GM18498 (cell line): ENCODE results near the gene CAP1.

Experiments used
- ATAC-seq: cut with Tn5 transposase; IDR thresholded peaks from one replicate; pipeline ENCODE4 v1.9.1; 2021; ENCODE audit warnings: mild to moderate bottlenecking, moderate library complexity; ENCODE audit not compliant: unreplicated experiment

CAP1 gene

GRCh38 chr1:40094466-40095110 lies 54.1 kb downstream of the CAP1 start:
- ATAC-seq: no peak

GRCh38 chr1:40095806-40096205 lies 55.3 kb downstream of the CAP1 start:
- no peak for ATAC-seq

GRCh38 chr1:40096646-40096976 lies 56.1 kb downstream of the CAP1 start:
- peak; percentile 42 for ATAC-seq

- peak; percentile 92 for ATAC-seq
These were observed 56.7 kb downstream of the CAP1 start, which contains the start of gene PPT1 for GRCh38 chr1:40096977-40097782. Gene PPT1 (minus strand): TSS chr1:40097252. CDS start chr1:40097238, 14 bp downstream.

GRCh38 chr1:40102038-40102437 lies 61.5 kb downstream of the CAP1 start:
- ATAC-seq: no peak

- ATAC-seq: no peak
These were observed 62.4 kb downstream of the CAP1 start for GRCh38 chr1:40102896-40103295.

- ATAC-seq: no peak
These were observed 64.5 kb downstream of the CAP1 start for GRCh38 chr1:40105028-40105427.

- ATAC-seq: no peak
These were observed 66.9 kb downstream of the CAP1 start for GRCh38 chr1:40107290-40107959.

GRCh38 chr1:40110389-40110788 lies 69.9 kb downstream of the CAP1 start:
- no peak for ATAC-seq

GRCh38 chr1:40114400-40114799 lies 73.9 kb downstream of the CAP1 start:
- no peak for ATAC-seq

- no peak for ATAC-seq
These were observed 79.6 kb downstream of the CAP1 start for GRCh38 chr1:40120128-40120527.
